ENCODE measurements around the gene AGBL4.
"Not testable (repeated sequence)": the region's sequence is repeated elsewhere in the genome, so short reads cannot be mapped to it uniquely, and the experiment has no call there.

The AGBL4 gene

DNA sequence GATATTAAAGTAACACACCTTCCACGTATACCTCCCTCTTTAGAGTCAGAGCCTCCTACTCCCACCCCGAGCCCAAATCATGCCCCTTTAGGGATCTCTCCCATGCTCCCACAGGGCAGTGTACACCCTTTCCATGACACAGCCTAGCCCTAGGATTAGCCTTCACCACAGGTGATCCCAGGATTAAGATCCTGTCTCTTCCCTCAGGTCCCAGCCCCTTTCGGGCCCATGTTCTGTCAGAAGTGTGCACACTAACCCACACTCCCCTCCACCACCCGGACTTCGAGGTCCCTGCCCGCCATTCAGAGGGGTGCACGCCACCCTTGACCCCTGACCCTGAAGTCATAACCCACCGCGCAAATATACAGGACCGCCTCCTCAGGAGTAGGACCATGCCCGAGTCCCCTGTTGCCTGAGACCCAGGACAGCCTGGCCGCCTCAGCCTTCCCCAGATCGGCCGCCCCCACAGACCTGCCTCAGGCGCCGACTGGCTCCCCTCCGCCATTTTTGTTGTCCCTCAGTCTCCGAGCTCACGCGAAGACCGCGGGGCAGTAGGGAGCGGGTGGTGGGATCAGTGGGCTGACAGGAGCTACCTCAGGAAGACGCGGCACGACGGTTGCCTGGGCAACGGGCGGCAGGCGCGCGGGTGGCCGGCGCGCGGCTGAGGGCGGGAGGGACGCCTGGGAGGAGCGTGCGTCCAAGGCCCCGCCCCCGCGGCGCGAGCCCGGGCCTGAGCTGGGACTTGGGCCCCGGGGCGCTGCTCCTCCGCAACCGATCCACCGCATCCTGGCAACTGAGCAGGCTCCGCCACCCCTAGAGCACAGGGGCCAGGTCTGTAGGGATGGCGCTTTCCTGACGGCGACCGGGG lies at the start of gene AGBL4:
Gene AGBL4 (minus strand): TSS at position 663 of the 868 bp plus-strand sequence.
- DNase-seq: no peak

DNA sequence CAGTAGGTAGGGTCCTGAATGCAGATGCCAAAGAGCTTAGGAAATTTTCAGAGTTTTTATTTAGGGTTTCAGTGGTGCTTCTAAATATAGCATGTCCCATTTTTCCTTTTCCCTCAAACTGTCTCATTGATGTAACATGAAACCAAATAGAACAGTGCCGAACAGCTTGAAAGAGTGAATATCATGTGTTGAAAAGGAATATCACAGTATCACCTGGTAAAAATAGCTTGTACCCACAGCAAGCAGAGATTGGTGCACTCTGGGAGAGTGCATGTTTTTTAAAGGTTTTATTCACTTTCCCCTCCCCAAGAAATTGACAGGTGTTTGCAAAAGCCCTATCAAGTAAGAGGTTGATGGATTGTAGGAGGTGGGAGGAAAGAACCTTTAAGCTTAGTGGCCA lies 43.1 kb upstream of the AGBL4 start:
- DNase-seq: no peak

DNA sequence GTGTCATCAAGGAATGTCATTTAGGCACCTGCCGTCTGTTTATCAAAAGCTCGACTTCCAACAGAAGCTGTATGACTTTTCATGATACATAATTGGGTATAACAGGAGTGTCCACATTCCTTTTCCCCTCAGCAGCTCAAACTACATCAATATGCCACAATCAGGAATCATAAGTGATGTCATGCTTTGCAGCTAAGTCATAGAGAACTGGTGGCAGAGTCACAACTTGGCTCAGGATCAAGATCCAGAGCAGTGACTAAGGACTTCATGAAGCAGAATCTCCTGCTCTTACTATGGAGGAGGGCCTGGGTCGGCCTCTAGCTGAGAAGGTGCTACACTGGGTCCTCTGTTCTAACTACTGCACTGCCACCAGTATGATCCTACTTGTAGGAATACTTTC lies 36.5 kb upstream of the AGBL4 start:
- DNase-seq: no peak

DNA sequence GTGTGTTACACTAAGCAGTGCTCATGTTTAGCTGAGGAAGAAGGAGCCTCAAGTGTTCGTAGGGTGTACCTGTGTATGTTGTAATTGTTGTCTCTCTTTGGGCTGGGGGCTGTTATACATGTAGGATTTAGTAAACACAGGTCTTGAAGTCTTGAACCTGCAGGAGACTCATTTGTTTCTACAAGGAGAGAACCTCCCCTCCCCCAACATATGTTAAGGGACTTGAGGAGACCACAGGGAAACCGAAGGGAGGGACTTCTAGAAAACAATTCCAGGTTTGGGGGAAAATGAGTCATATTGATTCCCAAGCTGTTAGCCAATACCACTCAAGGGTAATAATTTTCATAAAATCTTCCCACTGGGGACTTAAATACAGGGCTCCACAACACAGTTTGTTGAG lies 25.0 kb upstream of the AGBL4 start:
- DNase-seq: no peak

DNA sequence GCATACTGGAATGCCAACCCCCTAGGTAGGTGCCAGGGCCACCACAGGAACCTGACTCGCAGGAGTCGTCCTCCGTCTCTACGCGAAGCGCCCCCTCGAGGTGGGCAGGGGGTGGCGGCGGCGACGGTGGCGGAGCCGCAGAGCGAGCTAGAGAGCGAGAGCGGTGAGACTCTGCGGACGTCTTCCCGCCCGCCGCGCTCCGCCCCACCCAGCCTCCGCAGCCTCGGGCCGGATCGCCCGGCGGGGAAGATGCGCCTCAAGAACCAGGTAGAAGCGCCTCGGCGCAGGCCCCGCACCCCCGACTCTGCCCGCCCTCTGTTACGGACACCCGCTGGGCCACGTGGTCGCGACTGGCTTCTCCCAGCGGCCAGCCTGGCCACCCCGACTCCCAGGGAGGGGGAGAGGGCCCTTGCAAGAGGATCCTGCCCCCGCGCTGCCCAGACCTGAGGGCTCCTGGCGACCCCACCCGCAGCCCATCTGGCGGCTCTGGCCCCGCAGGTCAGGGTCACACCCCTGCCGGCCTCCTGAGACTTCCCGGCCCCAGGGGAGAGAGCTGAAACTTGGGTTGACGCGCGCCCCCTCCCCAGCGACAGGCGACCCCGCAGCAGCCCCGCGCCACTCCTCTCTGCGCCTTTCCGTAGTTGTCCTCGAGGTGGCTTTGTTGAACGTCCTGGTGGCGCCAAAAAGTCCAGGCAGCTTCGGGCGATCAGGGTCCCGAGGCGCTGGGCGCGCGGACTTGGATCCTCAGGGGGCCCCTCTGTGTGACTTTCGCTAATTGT lies 24.4 kb upstream of the AGBL4 start:
- DNase-seq: no peak

DNA sequence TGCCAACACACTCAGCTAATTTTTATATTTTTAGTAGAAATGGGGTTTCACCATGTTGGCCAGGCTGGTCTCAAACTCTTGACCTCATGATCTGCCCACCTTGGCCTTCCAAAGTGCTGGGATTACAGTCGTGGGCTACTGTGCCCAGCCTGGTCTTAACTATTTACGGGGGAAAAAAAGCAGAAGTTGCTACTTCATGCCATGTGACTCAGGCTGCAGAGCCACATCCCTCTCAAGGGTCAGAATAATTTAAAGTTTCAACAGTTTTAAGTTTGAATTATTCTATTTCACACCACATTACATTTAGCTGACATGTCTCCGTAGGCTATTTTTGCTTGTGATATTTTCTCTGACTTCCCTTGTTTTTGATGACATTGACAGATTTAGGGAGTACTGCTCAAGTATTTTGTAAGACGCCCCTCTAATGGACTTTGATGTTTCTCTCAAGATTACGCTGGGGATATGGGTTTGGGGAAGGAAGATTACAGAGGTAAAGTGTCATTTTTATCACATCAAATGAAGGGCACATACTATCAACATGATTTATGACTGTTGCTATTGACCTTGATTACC lies 14.6 kb upstream of the AGBL4 start:
- DNase-seq: no peak

DNA sequence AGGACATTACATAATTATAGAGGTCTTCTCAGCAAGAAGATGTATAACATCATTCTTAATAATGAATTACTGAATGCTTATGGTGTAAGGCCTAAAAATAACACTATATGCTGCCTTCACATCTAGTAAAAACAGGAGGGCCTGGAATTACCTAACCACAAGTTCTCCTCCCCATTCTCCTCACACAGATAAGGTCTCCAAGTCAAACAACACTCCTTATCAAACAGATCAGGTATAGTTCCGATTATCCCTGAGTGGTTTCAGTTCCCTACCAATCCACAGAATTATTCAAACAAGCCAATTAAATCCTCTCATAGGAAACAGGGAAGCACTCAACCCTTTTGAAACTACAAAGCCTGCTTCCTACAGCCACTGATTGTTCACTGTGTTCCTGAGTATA lies 4.0 kb upstream of the AGBL4 start:
- no peak for DNase-seq

DNA sequence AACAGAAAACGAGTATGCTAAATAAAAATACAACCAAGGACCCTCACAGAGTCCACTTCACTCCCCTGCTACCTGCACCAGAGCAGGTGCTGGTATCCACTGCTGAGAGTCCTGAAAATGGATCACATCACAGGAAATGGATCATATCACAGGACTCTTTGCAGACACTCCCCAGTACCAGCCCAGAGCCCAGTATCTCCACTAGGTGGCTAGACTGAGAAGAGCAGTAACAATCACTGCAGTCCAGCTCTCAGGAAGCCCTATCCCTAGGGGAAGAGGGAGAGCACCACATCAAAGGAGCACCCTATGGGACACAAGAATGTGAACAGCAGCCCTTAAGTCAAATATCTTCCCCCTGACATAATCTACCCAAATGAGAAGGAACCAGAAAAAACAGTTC lies 28.0 kb downstream of the AGBL4 start:
- no peak for DNase-seq

DNA sequence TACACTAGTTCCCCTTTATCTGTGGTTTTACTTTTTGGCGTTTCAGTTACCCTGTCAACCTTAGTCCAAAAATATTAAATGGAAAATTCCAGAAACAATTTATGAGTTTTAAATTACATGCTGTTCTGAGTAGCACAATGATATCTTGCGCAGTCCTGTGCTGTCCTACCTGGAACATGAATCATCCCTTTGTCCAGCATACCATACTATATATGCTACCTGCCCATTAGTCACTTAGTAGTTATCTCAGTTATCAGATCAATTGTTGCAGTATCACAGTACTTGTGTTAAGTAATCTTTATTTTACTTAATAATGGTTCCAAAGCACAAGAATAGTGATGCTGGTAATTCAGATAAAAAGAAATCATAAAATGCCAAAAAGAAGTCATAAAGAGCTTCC lies 52.7 kb downstream of the AGBL4 start:
- no peak for DNase-seq

DNA sequence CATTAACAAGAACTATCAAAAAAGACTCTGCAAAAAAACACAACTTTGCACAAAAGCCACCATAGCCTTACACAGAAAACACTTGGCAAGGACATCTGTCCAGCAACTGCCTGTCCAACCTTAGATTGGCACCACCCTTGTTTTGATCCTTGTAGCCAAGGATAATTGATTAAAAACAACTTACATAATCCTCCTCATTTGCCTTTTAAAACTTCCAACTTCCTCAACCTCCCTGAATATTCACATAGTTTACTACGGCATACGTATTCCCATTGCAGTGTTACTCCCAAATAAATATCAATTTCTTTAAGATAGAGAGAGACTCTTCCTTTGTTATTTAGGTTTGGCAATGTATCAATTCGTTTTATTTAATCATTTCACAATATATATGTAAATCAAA lies 72.4 kb downstream of the AGBL4 start:
- no peak for DNase-seq

DNA sequence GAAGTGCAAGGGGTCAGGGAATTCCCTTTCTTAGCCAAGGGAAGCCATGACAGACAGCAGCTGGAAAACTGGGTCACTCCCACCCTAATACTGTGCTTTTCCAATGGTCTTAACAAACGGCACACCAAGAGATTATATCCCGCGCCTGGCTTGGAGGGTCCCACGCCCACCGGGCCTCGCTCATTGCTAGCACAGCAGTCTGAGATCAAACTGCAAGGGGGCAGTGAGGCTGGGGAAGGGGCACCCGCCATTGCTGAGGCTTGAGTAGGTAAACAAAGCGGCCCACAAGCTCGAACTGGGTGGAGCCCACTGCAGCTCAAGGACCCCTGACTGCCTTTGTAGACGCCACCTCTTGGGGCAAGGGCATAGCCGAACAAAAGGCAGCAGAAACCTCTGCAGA lies 108.5 kb downstream of the AGBL4 start:
- DNase-seq: not testable (repeated sequence)

DNA sequence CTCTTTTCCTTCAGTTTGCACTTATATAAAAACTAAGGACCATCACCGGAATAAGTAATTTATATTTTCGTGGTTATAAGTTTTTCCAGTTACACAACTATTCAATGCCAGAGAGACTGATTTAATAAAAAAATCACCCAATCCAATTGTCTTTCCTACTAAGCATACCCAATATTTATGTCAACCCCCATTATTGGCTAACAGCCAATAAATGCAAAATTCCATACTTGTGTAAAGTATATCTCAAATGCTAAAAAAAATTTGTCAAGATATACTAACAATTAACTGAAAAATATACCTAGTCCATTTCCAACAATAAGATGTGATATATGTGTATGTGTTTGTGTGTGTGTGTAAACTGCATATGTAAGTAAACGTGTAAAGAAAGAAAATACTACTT lies 117.4 kb downstream of the AGBL4 start:
- no peak for DNase-seq

DNA sequence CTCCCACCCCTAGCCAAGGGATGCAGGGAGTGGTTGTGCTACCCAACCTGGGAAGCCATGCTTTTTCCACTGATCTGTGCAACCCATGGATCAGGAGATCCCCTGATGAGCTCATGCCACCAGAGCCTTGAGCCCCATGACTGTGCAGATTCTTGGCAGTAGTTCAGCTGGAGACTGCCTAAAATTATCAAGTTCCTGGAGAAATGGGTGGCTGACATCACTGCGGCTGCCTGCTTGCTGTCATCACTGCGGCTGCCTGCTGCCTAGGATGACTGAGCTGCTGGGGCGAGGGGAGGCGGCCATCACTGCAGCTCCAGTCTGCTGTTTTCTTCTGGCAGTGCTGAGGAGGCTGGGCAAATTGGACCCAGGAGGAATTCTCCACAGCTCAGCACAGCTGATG lies 159.2 kb downstream of the AGBL4 start:
- no peak for DNase-seq

DNA sequence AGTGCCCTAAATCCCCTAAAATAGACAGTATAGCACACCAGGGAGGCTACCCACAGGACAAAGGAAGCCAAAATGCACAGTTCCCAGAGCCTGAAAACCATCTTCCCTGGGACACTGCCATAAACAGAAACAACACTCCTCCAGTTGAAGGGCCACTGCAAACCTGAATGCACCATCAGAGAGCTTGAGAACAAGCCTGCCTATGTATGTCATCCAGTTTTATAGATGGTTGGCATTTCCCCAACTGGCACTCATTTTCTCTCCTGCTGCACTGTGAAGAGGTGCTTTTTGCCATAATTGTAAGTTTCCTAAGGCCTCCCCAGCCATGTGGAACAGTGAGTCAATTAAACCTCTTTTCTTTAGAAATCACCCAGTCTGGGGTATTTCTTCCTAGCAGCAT lies 169.0 kb downstream of the AGBL4 start:
- DNase-seq: no peak

DNA sequence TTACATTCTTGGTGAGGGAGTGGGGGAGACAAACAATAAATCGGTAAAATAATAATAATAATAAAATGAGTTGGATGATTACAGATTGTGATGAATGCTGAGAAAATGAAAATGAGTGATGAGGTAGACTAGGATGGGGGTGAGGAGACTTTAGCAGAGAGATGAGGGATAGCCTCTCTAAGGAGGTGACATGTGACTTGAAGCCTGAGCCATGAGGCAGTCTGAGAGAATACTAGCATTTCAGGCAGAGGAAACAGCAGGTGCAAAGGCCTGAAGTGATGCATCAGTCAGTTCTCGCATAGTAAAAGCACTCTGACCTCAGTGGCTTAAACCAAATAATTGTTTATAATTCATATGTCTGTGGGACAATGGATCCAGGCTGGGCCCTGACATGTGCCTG lies 181.2 kb downstream of the AGBL4 start:
- DNase-seq: no peak

DNA sequence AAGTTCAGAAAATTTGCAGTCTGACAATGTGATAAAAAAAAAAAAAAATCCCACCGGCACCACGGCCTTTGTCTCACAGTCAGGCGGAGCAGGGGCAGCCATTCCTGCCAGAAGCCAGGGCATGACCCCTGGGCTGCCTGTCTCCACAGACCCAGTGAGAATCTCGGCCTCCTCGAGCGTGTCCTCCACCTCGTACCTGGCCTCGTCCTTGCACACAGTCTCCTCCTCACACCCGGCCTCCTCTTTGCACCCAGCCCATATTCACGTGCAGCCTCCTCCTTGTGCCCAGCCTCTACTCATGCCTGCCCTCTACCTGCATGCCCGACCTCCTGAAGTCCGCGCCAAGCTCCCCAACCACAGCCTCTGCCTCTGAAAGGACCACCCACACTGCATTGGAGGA lies 182.0 kb downstream of the AGBL4 start:
- DNase-seq: no peak

DNA sequence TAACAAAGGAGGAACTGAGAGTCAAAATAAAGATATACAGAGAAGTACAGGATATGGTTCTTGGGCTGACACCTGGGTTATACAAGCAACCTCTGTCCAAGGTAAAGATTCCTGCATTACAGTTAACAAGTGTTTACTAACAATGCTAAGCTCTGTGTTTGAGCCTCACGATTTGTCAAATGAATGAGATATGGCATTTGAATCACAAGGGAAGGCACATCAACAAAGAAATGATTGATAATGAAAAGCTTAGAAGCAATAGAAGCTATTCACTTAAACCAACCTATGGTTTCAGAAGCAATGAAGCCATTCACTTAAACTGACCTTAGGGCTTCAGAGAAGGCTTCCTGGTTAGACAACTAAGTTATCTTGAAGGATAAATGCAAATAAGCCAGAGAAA lies 199.5 kb downstream of the AGBL4 start:
- no peak for DNase-seq

DNA sequence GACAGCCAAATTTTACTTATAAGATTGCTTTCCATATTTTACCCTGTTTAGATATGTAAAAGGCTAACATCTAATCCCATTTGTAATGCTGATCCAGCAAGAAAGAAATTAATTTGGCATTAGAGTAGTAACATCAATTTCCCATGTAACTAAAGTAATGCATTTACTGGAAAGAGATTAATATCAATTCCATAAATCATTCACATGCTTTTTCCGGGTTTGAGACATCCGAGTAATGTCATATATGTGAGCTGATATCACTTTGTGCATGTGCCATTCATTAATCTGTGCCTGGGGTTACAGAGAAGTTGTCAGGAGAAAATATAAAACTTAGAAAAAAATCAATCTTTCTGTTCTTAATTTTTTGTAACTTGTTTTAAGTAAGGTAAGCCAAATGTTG lies 206.1 kb downstream of the AGBL4 start:
- DNase-seq: no peak

DNA sequence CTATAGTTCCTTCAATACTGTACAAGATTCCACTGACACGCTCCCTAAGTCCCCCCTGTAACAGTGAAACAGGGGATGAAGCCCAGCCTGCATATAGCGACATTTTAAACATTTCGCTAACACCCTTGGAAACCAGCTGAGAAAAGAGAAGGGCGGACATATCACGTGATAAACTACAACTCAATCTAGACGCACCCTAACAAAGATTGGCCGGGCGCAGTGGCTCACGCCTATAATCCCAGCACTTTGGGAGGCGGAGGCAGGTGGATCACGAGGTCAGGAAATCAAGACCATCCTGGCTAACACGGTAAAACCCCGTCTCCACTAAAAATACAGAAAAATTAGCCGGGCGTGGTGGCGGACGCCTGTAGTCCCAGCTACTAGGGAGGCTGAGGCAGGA lies 236.7 kb downstream of the AGBL4 start:
- DNase-seq: not testable (repeated sequence)

DNA sequence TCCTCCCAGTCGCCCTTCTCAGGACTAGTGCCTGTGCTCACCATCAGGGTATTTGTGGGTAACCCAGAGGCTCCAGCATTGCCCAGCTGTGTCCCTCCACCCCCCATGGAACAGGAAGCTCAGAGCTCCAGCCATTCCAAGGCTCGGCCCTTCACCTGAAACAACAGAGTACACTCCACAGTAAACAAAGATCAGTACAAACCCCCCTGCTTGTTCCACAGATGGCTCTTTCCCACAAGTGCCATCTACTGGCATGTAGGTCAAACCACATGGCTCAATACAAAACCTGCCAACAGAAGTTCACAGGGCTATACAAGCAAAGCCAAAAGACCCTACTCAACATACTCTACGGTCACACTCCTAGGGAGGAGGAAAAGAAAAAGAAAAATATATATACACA lies 258.7 kb downstream of the AGBL4 start:
- no peak for DNase-seq

DNA sequence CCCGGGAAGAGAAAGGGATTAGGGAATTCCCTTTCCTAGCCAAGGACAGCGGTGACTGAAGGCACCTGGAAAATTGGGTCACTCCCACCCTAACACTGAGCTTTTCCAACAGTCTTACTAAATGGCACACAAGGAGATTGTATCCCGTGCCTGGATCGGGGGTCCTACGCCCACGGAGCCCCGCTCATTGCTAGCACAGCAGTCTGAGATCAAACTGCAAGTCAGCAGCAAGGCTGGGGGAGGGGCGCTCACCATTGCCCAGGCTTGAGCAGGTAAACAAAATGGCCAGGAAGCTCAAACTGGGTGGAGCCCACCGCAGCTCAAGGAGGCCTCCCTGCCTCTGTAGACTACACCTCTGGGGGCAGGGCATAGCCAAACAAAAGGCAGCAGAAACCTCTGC lies 285.6 kb downstream of the AGBL4 start:
- DNase-seq: not testable (repeated sequence)

DNA sequence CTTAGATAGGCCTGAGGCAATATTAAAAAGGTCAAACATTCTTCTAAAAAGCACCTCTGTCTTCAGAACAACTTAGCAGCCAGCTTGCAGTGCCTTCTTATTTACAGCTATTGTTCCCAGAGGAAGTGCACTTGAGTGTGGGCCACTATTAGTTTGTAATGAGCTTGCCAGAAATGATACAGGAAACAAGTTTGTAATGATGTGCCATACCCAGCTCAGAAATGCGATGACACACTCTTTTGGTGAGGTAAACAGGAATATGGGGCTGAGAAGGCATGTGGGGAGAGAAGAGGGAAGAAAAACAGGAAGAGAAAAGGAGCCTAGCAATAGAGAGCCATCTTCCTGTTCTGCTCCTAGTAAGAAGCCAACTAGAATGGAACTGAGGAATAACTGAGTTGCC lies 295.4 kb downstream of the AGBL4 start:
- DNase-seq: no peak

DNA sequence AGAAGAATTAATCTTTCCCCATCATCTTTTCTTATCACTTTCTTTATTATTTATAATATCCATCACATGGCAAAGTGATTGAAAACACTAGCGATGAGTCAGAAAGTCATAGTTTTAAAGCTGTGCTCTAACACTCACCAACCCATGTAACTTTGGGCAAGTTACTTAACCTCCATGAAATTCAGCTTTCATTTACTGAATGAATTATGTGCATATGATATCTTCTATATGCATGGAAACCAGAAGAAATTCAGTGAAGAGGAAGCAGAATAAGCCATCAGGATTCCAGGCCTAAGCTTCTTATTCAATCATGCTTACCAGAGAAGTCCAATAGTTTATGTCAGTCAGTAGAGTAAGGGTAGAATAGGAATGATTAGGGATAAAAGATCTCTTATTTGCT lies 300.1 kb downstream of the AGBL4 start:
- no peak for DNase-seq

DNA sequence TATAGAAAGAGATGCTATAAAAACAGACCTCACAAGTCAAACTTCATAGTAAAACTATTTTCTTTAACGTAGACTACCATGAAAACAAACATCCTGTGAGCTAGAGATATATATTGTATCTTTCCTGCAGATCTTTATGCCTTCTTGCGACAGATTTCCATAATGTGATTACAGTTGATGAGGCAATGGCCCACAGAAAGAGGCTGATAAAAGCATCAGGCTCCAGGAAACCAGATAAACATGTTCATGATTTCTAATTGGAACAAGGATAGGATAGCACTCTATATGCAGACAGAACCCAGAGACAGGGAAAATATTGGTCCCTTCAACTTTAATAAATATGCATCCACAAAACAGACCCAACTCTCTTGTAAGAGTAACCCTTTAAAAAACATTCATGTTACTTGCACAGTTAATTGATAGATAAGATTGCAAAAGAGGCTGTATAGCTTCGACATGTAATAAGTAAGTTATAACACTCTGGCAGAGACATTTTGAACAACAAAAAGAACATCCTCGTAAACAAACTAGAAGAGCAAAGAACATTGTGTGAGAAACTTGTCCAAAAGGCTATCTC lies 329.4 kb downstream of the AGBL4 start:
- DNase-seq: no peak

All from activated CD8-positive, alpha-beta memory T cell treated with anti-CD3 and anti-CD28 coated beads, Interleukin-2, amount 50 U/mL, for 4 hours (primary cell).